Neural cell (in vitro differentiated cells): ENCODE measurements around the gene ETNK1. TPM values are rescaled to one million over a fixed set of nuclear protein-coding genes. Genes with fewer than 3 reads are reported as not detected.
A peak's percentile ranks its signal among the peaks of the same experiment; 100 is the strongest.

Source experiments
- H2AFZ ChIP-seq: fragments of 200-600, 300-800 bp; sonication (generic), shearing (Covaris generic); 2 replicates; pipeline ENCODE4 v1.6.0; 2014; ENCODE audit warnings: low read depth, mild to moderate bottlenecking, antibody characterized with exemption, low read length, moderate library complexity
- H3F3A ChIP-seq: fragments of 200-600 bp; shearing (Covaris generic); 2 replicates; pipeline ENCODE4 v1.6.1; 2016; ENCODE audit warnings: mild to moderate bottlenecking, moderate library complexity, mixed read lengths, antibody characterized with exemption, low read length; ENCODE audit not compliant: insufficient read depth, poor library complexity, severe bottlenecking
- H3K27ac ChIP-seq: fragments of 200-600, 300-800 bp; sonication (generic), shearing (Covaris generic); 2 replicates; pipeline ENCODE4 v1.5.1; 2014; ENCODE audit warnings: mild to moderate bottlenecking, low read length, moderate library complexity
- H3K27me3 ChIP-seq: fragments of 300-800, 200-600 bp; sonication (generic), shearing (Covaris generic); 2 replicates; pipeline ENCODE4 v1.6.0; 2014; ENCODE audit warnings: mild to moderate bottlenecking, low read depth, low read length, moderate library complexity; ENCODE audit not compliant: insufficient read depth
- H3K36me3 ChIP-seq: fragments of 300-800, 200-600 bp; sonication (generic), shearing (Covaris generic); 2 replicates; pipeline ENCODE4 v1.5.1; 2014; ENCODE audit warnings: mild to moderate bottlenecking, antibody characterized with exemption, low read length, moderate library complexity; ENCODE audit not compliant: insufficient read depth
- H3K4me2 ChIP-seq: fragments of 300-800, 200-600 bp; sonication (generic), shearing (Covaris generic); 2 replicates; pipeline ENCODE4 v1.6.0; 2014; ENCODE audit warnings: mild to moderate bottlenecking, low read length
- H3K4me3 ChIP-seq: fragments of 300-800, 200-600 bp; sonication (generic), shearing (Covaris generic); 2 replicates; pipeline ENCODE4 v1.5.1; 2014; ENCODE audit warnings: mild to moderate bottlenecking, low read length, moderate library complexity
- H3K79me2 ChIP-seq: fragments of 200-600 bp; shearing (Covaris generic); replicated peaks from 2 replicates; pipeline ENCODE4 v1.6.0; 2014; ENCODE audit warnings: mild to moderate bottlenecking, low read length, moderate library complexity; ENCODE audit not compliant: insufficient read depth
- H3K9ac ChIP-seq: fragments of 300-800, 200-600 bp; sonication (generic), shearing (Covaris generic); 2 replicates; pipeline ENCODE4 v1.6.1; 2016; ENCODE audit warnings: mild to moderate bottlenecking, low read length, mixed read lengths
- H3K9me2 ChIP-seq: fragments of 200-600 bp; shearing (Covaris generic); 2 replicates; pipeline ENCODE4 v1.6.1; 2016; ENCODE audit warnings: mild to moderate bottlenecking, low read length, mixed read lengths; ENCODE audit not compliant: insufficient read depth
- H3K9me3 ChIP-seq: fragments of 200-600, 300-800 bp; sonication (generic), shearing (Covaris generic); 2 replicates; pipeline ENCODE4 v1.6.1; 2016; ENCODE audit warnings: mild to moderate bottlenecking, mixed run types, low read length, moderate library complexity, mixed read lengths
- H4K20me1 ChIP-seq: fragments of 200-600 bp; shearing (Covaris generic); 2 replicates; pipeline ENCODE4 v1.6.1; 2016; ENCODE audit warnings: mild to moderate bottlenecking, mixed run types; ENCODE audit not compliant: insufficient read depth
- EP300 ChIP-seq: fragments of 450-650 bp; conservative IDR thresholded peaks from 2 replicates; pipeline ENCODE4 v1.6.1; 2014; ENCODE audit warnings: antibody characterized with exemption, mild to moderate bottlenecking, moderate library complexity; ENCODE audit not compliant: poor library complexity, severe bottlenecking
- EZH2 ChIP-seq: fragments of 200-600, 300-800 bp; shearing (Covaris generic), sonication (generic); IDR thresholded peaks from 2 replicates; pipeline ENCODE4 v1.6.1; 2014; ENCODE audit warnings: antibody characterized with exemption, low read length, borderline replicate concordance, mild to moderate bottlenecking; ENCODE audit not compliant: insufficient read depth, poor library complexity, severe bottlenecking
- MXI1 ChIP-seq: fragments of 450-650 bp; conservative IDR thresholded peaks from 2 replicates; pipeline ENCODE4 v1.6.1; 2014; ENCODE audit warnings: antibody characterized with exemption, mild to moderate bottlenecking; ENCODE audit not compliant: poor library complexity, severe bottlenecking
- POLR2AphosphoS5 ChIP-seq: IDR thresholded peaks from 2 replicates; pipeline ENCODE4 v1.6.1; 2012
- RAD21 ChIP-seq: fragments of 450-650 bp; conservative IDR thresholded peaks from 2 replicates; pipeline ENCODE4 v1.6.1; 2014; ENCODE audit warnings: antibody characterized with exemption, mild to moderate bottlenecking, moderate library complexity
- SMC3 ChIP-seq: fragments of 450-650 bp; conservative IDR thresholded peaks from 2 replicates; pipeline ENCODE4 v1.6.1; 2014; ENCODE audit warnings: antibody characterized with exemption, mild to moderate bottlenecking, moderate library complexity; ENCODE audit not compliant: poor library complexity
- TAF1 ChIP-seq: IDR thresholded peaks from 2 replicates; pipeline ENCODE4 v1.6.1; 2012; ENCODE audit warnings: low read depth
- polyA plus RNA-seq: library from polyadenylated mRNA; depleted of rRNA; stranded (reverse); fragments of >200 nt; gene quantifications from 2 replicates; pipeline ENCODE4 v1.2.3, GENCODE V29; 2014
- TF ChIP-seq, protein P1 (sequence below): IDR thresholded peaks from 2 replicates; pipeline ENCODE4 v1.6.1; 2012; ENCODE audit warnings: borderline replicate concordance
- TF ChIP-seq, protein P2 (sequence below): fragments of 450-650 bp; IDR thresholded peaks from 2 replicates; pipeline ENCODE4 v1.5.1; 2014; ENCODE audit warnings: antibody characterized with exemption, mild to moderate bottlenecking, moderate library complexity; ENCODE audit not compliant: poor library complexity, severe bottlenecking

ETNK1 gene
- polyA plus RNA-seq, 1 donor from 2014 or later: 78.5 TPM

DNA sequence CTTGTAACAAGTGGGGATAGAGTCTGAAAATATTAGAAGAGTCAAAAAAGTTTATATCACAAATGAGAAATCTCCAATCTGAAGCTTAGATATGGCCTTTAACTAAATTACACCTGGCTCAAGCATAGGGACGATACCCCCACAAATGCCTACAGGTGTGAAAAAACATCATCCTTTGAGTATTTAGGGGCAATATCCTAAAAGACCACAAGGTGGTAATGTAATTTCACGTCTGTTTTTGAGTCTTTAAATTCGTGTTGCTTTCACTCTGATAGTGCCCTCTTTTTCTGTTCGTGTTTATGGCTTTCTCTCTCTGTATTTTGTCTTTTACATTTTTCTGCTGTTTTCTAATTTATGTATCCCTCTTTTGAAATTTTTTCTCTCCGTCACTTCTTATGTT lies 84.3 kb downstream of the ETNK1 start:
- Histone ChIP-seq H3K79me2 (no peaks in the 10 kb centered on the region), H3K36me3 (no peaks in the 10 kb centered on the region), H3F3A (no peaks in the 10 kb centered on the region), H3K27me3 (no peaks in the 10 kb centered on the region), H2AFZ (no peak overlapping the region), H3K4me3 (no peak overlapping the region), H3K9me2 (no peaks in the 10 kb centered on the region), H3K4me2 (no peak overlapping the region), H3K27ac (no peak overlapping the region), H3K9ac (no peak overlapping the region), H4K20me1 (no peaks in the 10 kb centered on the region), H3K9me3 (no peaks in the 10 kb centered on the region)
- TF ChIP-seq, protein P1, sequence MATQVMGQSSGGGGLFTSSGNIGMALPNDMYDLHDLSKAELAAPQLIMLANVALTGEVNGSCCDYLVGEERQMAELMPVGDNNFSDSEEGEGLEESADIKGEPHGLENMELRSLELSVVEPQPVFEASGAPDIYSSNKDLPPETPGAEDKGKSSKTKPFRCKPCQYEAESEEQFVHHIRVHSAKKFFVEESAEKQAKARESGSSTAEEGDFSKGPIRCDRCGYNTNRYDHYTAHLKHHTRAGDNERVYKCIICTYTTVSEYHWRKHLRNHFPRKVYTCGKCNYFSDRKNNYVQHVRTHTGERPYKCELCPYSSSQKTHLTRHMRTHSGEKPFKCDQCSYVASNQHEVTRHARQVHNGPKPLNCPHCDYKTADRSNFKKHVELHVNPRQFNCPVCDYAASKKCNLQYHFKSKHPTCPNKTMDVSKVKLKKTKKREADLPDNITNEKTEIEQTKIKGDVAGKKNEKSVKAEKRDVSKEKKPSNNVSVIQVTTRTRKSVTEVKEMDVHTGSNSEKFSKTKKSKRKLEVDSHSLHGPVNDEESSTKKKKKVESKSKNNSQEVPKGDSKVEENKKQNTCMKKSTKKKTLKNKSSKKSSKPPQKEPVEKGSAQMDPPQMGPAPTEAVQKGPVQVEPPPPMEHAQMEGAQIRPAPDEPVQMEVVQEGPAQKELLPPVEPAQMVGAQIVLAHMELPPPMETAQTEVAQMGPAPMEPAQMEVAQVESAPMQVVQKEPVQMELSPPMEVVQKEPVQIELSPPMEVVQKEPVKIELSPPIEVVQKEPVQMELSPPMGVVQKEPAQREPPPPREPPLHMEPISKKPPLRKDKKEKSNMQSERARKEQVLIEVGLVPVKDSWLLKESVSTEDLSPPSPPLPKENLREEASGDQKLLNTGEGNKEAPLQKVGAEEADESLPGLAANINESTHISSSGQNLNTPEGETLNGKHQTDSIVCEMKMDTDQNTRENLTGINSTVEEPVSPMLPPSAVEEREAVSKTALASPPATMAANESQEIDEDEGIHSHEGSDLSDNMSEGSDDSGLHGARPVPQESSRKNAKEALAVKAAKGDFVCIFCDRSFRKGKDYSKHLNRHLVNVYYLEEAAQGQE: no peak
- TF ChIP-seq, protein P2, sequence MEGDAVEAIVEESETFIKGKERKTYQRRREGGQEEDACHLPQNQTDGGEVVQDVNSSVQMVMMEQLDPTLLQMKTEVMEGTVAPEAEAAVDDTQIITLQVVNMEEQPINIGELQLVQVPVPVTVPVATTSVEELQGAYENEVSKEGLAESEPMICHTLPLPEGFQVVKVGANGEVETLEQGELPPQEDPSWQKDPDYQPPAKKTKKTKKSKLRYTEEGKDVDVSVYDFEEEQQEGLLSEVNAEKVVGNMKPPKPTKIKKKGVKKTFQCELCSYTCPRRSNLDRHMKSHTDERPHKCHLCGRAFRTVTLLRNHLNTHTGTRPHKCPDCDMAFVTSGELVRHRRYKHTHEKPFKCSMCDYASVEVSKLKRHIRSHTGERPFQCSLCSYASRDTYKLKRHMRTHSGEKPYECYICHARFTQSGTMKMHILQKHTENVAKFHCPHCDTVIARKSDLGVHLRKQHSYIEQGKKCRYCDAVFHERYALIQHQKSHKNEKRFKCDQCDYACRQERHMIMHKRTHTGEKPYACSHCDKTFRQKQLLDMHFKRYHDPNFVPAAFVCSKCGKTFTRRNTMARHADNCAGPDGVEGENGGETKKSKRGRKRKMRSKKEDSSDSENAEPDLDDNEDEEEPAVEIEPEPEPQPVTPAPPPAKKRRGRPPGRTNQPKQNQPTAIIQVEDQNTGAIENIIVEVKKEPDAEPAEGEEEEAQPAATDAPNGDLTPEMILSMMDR: peak; percentile 54
- TF ChIP-seq POLR2AphosphoS5: no peak
- TF ChIP-seq RAD21: peak; percentile 63
- TF ChIP-seq TAF1: no peak
- no peak for TF ChIP-seq EZH2
- TF ChIP-seq MXI1: no peak
- no peak for TF ChIP-seq EP300
- TF ChIP-seq SMC3: peak; percentile 52

DNA sequence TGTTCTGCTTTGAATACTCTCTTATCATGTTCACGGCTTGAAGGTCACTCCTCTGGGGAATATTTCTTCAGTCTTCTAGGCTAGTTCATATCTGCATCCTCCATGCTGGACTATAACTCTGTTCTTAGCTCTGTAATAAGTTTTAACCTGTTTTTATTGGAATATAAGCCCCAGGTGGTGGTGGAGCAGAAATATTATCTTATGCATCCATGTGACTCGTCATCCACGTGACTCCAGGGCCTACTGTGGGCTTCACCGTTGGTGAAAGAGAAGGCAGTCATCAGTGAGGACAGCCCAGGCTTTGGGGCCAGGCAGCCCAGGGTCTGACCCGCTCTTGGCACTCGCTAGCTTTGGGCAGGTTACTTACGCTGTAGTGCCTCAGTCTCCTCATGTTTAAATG lies 87.1 kb downstream of the ETNK1 start:
- Histone ChIP-seq H2AFZ (no peak overlapping the region), H3K4me2 (no peak overlapping the region), H3K36me3 (no peaks in the 10 kb centered on the region), H3K9me3 (no peaks in the 10 kb centered on the region), H4K20me1 (no peaks in the 10 kb centered on the region), H3F3A (no peaks in the 10 kb centered on the region), H3K9ac (no peak overlapping the region), H3K27ac (no peak overlapping the region), H3K27me3 (no peaks in the 10 kb centered on the region), H3K4me3 (no peak overlapping the region), H3K79me2 (no peaks in the 10 kb centered on the region), H3K9me2 (no peaks in the 10 kb centered on the region)
- TF ChIP-seq EZH2 (no peak), POLR2AphosphoS5 (no peak), EP300 (no peak), MXI1 (no peak), SMC3 (no peak), RAD21 (no peak), TAF1 (no peak)
- TF ChIP-seq, protein P2: no peak
- TF ChIP-seq, protein P1: no peak
